GM10266 (cell line): ENCODE measurements around the gene F13B.
"Not testable (repeated sequence)": the region's sequence is repeated elsewhere in the genome, so short reads cannot be mapped to it uniquely, and the experiment has no call there.

ENCODE experiments used
- DNase-seq: peaks from one replicate; pipeline ENCODE4 v3.0.0; 2012; ENCODE audit errors: extremely low spot score
- CTCF ChIP-seq: IDR thresholded peaks from 2 replicates; pipeline ENCODE4 v1.5.1; 2012; ENCODE audit warnings: mild to moderate bottlenecking, low read depth; ENCODE audit not compliant: control insufficient read depth, insufficient read depth; ENCODE audit errors: missing control alignments

Gene F13B

GRCh38 chr1:197008861-197009260, 58.2 kb downstream of the F13B start:
- DNase-seq: no peak
- TF ChIP-seq CTCF: no peak

- DNase-seq: no peak
- no peak for TF ChIP-seq CTCF
Observed at GRCh38 chr1:197003132-197003531, 63.9 kb downstream of the F13B start.

GRCh38 chr1:197001828-197002227, 65.2 kb downstream of the F13B start:
- no peak for TF ChIP-seq CTCF
- DNase-seq: no peak

GRCh38 chr1:196997423-196997822, 69.6 kb downstream of the F13B start:
- no peak for DNase-seq
- no peak for TF ChIP-seq CTCF

- no peak for DNase-seq
- TF ChIP-seq CTCF: no peak
Observed at GRCh38 chr1:196993916-196994315, 73.1 kb downstream of the F13B start.

- not testable (repeated sequence) for DNase-seq
Observed at GRCh38 chr1:196991919-196992651, 75.0 kb downstream of the F13B start.
